CD14-positive monocyte (primary cell): ENCODE data around the gene THEMIS. TPM values are rescaled to one million over a fixed set of nuclear protein-coding genes. Genes with fewer than 3 reads are reported as not detected.

Source experiments
- DNase-seq, 3 donors: peaks; one replicate each; pipeline ENCODE4 v3.0.0-alpha.2; 2011 to 2022
- H2AFZ ChIP-seq: 2 replicates; pipeline ENCODE4 v1.6.0; 2012; ENCODE audit warnings: mild to moderate bottlenecking, low read depth, low read length, inconsistent platforms; ENCODE audit not compliant: insufficient read depth, poor library complexity, severe bottlenecking
- H3K27ac ChIP-seq, 2 donors: 1 replicate in 1 of 2; 2 replicates in 1 of 2; pipeline ENCODE4 v1.5.1; 2012 to 2013; ENCODE audit warnings: low read length in 2 of 2, control low read depth in 1 of 2, inconsistent platforms in 1 of 2, low read depth in 1 of 2, mild to moderate bottlenecking in 1 of 2
- H3K27me3 ChIP-seq, 2 donors: one replicate each; pipeline versions ENCODE4 v1.6.0 to v1.6.1; 2011 to 2013; ENCODE audit warnings: low read length in 2 of 2; ENCODE audit not compliant: control insufficient read depth in 2 of 2, insufficient read depth in 2 of 2
- H3K36me3 ChIP-seq, 2 donors: replicated peaks in 1 of 2; 1 replicate in 1 of 2; 2 replicates in 1 of 2; pipeline versions ENCODE4 v1.5.1 to v1.6.1; 2012 to 2013; ENCODE audit warnings: low read length in 2 of 2, control low read depth in 1 of 2, inconsistent platforms in 1 of 2, mild to moderate bottlenecking in 1 of 2; ENCODE audit not compliant: insufficient read depth in 2 of 2, control insufficient read depth in 1 of 2
- H3K4me1 ChIP-seq, 2 donors: 1 replicate in 1 of 2; 2 replicates in 1 of 2; pipeline versions ENCODE4 v1.5.1 to v1.6.1; 2012 to 2013; ENCODE audit warnings: low read length in 2 of 2, control low read depth in 1 of 2, inconsistent platforms in 1 of 2, mild to moderate bottlenecking in 1 of 2, moderate library complexity in 1 of 2; ENCODE audit not compliant: insufficient read depth in 2 of 2, control insufficient read depth in 1 of 2
- H3K4me2 ChIP-seq: replicated peaks from 2 replicates; pipeline ENCODE3; 2012; ENCODE audit warnings: low read length, moderate library complexity, mild to moderate bottlenecking; ENCODE audit not compliant: poor library complexity, severe bottlenecking; ENCODE audit errors: extremely low read depth
- H3K4me3 ChIP-seq, 3 experiments: fragments of 200-600 bp in 1 of 3; sonication (generic) in 1 of 3; replicated peaks in 1 of 3; 1 replicate in 2 of 3; 2 replicates in 1 of 3; pipeline ENCODE4 v1.5.1; 2011 to 2013; ENCODE audit warnings: low read length in 3 of 3, mild to moderate bottlenecking in 3 of 3, control low read depth in 2 of 3, low read depth in 2 of 3, inconsistent platforms in 1 of 3, moderate library complexity in 1 of 3
- H3K79me2 ChIP-seq: 2 replicates; pipeline ENCODE4 v1.6.0; 2012; ENCODE audit warnings: mild to moderate bottlenecking, control low read depth, inconsistent platforms, low read length, moderate library complexity; ENCODE audit not compliant: insufficient read depth
- H3K9ac ChIP-seq: 2 replicates; pipeline ENCODE4 v1.6.0; 2017; ENCODE audit warnings: low read length, mild to moderate bottlenecking; ENCODE audit not compliant: insufficient read depth, poor library complexity, severe bottlenecking
- H3K9me3 ChIP-seq, 2 donors: replicated peaks in 1 of 2; 1 replicate in 1 of 2; 2 replicates in 1 of 2; pipeline versions ENCODE4 v1.5.1 to v1.6.1; 2012 to 2013; ENCODE audit warnings: low read length in 2 of 2, control low read depth in 1 of 2; ENCODE audit not compliant: control insufficient read depth in 1 of 2, insufficient read depth in 1 of 2
- H4K20me1 ChIP-seq: 2 replicates; pipeline ENCODE4 v1.6.0; 2012; ENCODE audit warnings: mild to moderate bottlenecking, low read length, control low read depth, moderate library complexity; ENCODE audit not compliant: insufficient read depth
- H3K27ac Mint-ChIP-seq, 7 donors: one replicate each; pipeline ENCODE4 v1.8.0; 2020; ENCODE audit warnings: mild to moderate bottlenecking in 7 of 7, mixed read lengths in 7 of 7, moderate library complexity in 6 of 7, inconsistent platforms in 2 of 7
- H3K27me3 Mint-ChIP-seq, 3 donors: one replicate each; pipeline ENCODE4 v1.8.0; 2021 to 2022; ENCODE audit warnings: low read depth in 3 of 3, mild to moderate bottlenecking in 3 of 3, mixed read lengths in 3 of 3, moderate library complexity in 3 of 3, inconsistent platforms in 1 of 3
- H3K36me3 Mint-ChIP-seq, 2 donors: one replicate each; pipeline ENCODE4 v1.8.0; 2020; ENCODE audit warnings: mixed read lengths in 2 of 2, inconsistent platforms in 1 of 2, mild to moderate bottlenecking in 1 of 2
- H3K4me1 Mint-ChIP-seq: one replicate; pipeline ENCODE4 v1.8.0; 2020; ENCODE audit warnings: mild to moderate bottlenecking, mixed read lengths
- H3K4me3 Mint-ChIP-seq, 2 donors: one replicate each; pipeline ENCODE4 v1.8.0; 2020; ENCODE audit warnings: mild to moderate bottlenecking in 2 of 2, mixed read lengths in 2 of 2, moderate library complexity in 1 of 2
- H3K9me3 Mint-ChIP-seq, 7 donors: one replicate each; pipeline ENCODE4 v1.8.0; 2020 to 2022; ENCODE audit warnings: mixed read lengths in 7 of 7, mild to moderate bottlenecking in 6 of 7, moderate library complexity in 6 of 7, inconsistent platforms in 2 of 7
- CTCF ChIP-seq: fragments of 200-600 bp; IDR thresholded peaks from one replicate; pipeline ENCODE4 v1.8.0; 2022; ENCODE audit warnings: antibody characterized with exemption, mild to moderate bottlenecking
- WGBS: methylation state at CpG from one replicate; pipeline ENCODE4 v1.1.5; 2013; ENCODE audit warnings: missing lambda C conversion rate; ENCODE audit not compliant: insufficient coverage; 5-methylcytosine and 5-hydroxymethylcytosine counted together
- intact Hi-C, 2 donors: fragments of 100-400 bp; cut with micrococcal nuclease; formaldehyde crosslinking; loops; one replicate each; pipeline versions ENCODE4 v1.15.0 to v1.15.1; 2023
- polyA plus RNA-seq, 3 donors: library from polyadenylated mRNA; depleted of rRNA in 1 of 3; unstranded in 2 of 3; stranded (reverse) in 1 of 3; fragments of 300-500 nt in 2 of 3; fragments of >200 nt in 1 of 3; fragmentation: Illumina TruSeq in 2 of 3; gene quantifications; 1 replicate in 2 of 3; 2 replicates in 1 of 3; pipeline ENCODE4 v1.2.3, GENCODE V29; 2012 to 2021

Gene THEMIS
- polyA plus RNA-seq, 3 donors, result 0.13 to 0.16 TPM; not detected in 1

- Mint-ChIP-seq H3K36me3 (no peaks in the 10 kb centered on the region), H3K4me1 (no peaks in the 10 kb centered on the region), H3K27me3 (no peaks in the 10 kb centered on the region), H3K27ac (no peak overlapping the region), H3K9me3 (peaks cover 0 to 3% (median 0%) of the 10 kb centered on the region in 7 donors), H3K4me3 (no peak overlapping the region)
- Histone ChIP-seq H3K9me3 (no peaks in the 10 kb centered on the region), H2AFZ (no peak overlapping the region), H4K20me1 (no peaks in the 10 kb centered on the region), H3K9ac (no peak overlapping the region), H3K27ac (no peak overlapping the region), H3K4me3 (no peak overlapping the region), H3K4me1 (no peaks in the 10 kb centered on the region), H3K27me3 (no peaks in the 10 kb centered on the region), H3K36me3 (no peaks in the 10 kb centered on the region), H3K79me2 (no peaks in the 10 kb centered on the region), H3K4me2 (no peak overlapping the region)
- intact Hi-C loops, result no loop called here
- TF ChIP-seq CTCF, result no peak
- DNase-seq, result no peak
Measured at GRCh38 chr6:127761084-127761483, 139.8 kb downstream of the THEMIS start.

- WGBS, result no CpG with 5 or more reads among the region's 3 CpGs
- no peak overlapping the region for H3K27ac ChIP-seq
- Mint-ChIP-seq H3K4me1 (no peaks in the 10 kb centered on the region), H3K4me3 (no peak overlapping the region), H3K9me3 (peaks cover 0 to 4% (median 0%) of the 10 kb centered on the region in 7 donors), H3K27ac (no peak overlapping the region), H3K36me3 (no peaks in the 10 kb centered on the region), H3K27me3 (no peaks in the 10 kb centered on the region)
- H3K9ac ChIP-seq, result no peak overlapping the region
- H3K27me3 ChIP-seq, result no peaks in the 10 kb centered on the region
- no peak overlapping the region for H2AFZ ChIP-seq
- H4K20me1 ChIP-seq, result no peaks in the 10 kb centered on the region
- no peak for TF ChIP-seq CTCF
- no peak overlapping the region for H3K4me2 ChIP-seq
- intact Hi-C loops, result no loop called here
- no peak overlapping the region for H3K4me3 ChIP-seq
- no peak for DNase-seq
- H3K79me2 ChIP-seq, result no peaks in the 10 kb centered on the region
- no peaks in the 10 kb centered on the region for H3K36me3 ChIP-seq
- no peaks in the 10 kb centered on the region for H3K9me3 ChIP-seq
- H3K4me1 ChIP-seq, result no peaks in the 10 kb centered on the region
Measured at GRCh38 chr6:127749095-127749494, 151.8 kb downstream of the THEMIS start.
